ENCODE results near the gene PACS1. TPM values are rescaled to one million over a fixed set of nuclear protein-coding genes. Genes with fewer than 3 reads are reported as not detected.

The PACS1 gene
- total RNA-seq, 1 experiment from 2014 or later = 91.8 TPM

DNA sequence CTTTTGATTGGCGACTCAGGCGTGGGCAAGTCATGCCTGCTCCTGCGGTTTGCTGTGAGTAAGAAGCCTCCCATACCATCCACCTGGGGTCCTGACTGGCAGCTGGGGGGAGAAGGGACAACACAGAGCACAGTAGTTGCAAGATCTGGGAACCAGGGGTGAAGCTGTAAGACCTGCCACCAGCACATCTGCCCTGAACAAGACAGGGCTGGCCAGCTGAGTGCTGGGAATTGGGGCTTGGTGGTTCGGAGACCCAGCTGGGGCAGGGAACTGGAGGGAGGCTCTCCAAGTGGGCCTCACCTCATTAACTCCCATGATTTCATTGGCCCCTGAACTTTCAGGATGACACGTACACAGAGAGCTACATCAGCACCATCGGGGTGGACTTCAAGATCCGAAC is 201.7 kb downstream of the PACS1 start:
- Histone ChIP-seq H3K27me3 (ENCODE audit: control insufficient read depth, insufficient read depth, low read length) (no peaks in the 10 kb centered on the region), H3K4me3 (ENCODE audit: low read depth in 2 of 2, low read length in 2 of 2) (no peak overlapping the region), H3K4me1 (ENCODE audit: control insufficient read depth, insufficient read depth, low read length) (peaks cover 3% of the 10 kb centered on the region), H3K9me3 (ENCODE audit: control insufficient read depth, insufficient read depth, low read depth, low read length) (no peaks in the 10 kb centered on the region), H3K36me3 (ENCODE audit: control insufficient read depth, insufficient read depth, low read length) (peaks cover 11% of the 10 kb centered on the region; the same call in 1 of the 2 replicates), H3K27ac (ENCODE audit: low read length) (no peak overlapping the region)
- ATAC-seq = no peak
- in situ Hi-C loops (cut with HindIII; ENCODE audit: low pct_unique_long_range_greater_than_20kb, low sequenced_read_pairs) = no loop called here
- TF ChIP-seq, protein P1, sequence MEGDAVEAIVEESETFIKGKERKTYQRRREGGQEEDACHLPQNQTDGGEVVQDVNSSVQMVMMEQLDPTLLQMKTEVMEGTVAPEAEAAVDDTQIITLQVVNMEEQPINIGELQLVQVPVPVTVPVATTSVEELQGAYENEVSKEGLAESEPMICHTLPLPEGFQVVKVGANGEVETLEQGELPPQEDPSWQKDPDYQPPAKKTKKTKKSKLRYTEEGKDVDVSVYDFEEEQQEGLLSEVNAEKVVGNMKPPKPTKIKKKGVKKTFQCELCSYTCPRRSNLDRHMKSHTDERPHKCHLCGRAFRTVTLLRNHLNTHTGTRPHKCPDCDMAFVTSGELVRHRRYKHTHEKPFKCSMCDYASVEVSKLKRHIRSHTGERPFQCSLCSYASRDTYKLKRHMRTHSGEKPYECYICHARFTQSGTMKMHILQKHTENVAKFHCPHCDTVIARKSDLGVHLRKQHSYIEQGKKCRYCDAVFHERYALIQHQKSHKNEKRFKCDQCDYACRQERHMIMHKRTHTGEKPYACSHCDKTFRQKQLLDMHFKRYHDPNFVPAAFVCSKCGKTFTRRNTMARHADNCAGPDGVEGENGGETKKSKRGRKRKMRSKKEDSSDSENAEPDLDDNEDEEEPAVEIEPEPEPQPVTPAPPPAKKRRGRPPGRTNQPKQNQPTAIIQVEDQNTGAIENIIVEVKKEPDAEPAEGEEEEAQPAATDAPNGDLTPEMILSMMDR (IDR thresholded peaks at IDR 0.05) = no peak
- TF ChIP-seq, protein P2, sequence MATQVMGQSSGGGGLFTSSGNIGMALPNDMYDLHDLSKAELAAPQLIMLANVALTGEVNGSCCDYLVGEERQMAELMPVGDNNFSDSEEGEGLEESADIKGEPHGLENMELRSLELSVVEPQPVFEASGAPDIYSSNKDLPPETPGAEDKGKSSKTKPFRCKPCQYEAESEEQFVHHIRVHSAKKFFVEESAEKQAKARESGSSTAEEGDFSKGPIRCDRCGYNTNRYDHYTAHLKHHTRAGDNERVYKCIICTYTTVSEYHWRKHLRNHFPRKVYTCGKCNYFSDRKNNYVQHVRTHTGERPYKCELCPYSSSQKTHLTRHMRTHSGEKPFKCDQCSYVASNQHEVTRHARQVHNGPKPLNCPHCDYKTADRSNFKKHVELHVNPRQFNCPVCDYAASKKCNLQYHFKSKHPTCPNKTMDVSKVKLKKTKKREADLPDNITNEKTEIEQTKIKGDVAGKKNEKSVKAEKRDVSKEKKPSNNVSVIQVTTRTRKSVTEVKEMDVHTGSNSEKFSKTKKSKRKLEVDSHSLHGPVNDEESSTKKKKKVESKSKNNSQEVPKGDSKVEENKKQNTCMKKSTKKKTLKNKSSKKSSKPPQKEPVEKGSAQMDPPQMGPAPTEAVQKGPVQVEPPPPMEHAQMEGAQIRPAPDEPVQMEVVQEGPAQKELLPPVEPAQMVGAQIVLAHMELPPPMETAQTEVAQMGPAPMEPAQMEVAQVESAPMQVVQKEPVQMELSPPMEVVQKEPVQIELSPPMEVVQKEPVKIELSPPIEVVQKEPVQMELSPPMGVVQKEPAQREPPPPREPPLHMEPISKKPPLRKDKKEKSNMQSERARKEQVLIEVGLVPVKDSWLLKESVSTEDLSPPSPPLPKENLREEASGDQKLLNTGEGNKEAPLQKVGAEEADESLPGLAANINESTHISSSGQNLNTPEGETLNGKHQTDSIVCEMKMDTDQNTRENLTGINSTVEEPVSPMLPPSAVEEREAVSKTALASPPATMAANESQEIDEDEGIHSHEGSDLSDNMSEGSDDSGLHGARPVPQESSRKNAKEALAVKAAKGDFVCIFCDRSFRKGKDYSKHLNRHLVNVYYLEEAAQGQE (IDR thresholded peaks at IDR 0.05; ENCODE audit: insufficient read depth in 1 of 2, low read depth in 2 of 2, low read length in 1 of 2) = no peak
- TF ChIP-seq POLR2AphosphoS5 (IDR thresholded peaks at IDR 0.05; ENCODE audit: low read depth, low read length) (no peak), SIN3A (IDR thresholded peaks at IDR 0.05; ENCODE audit: borderline replicate concordance, insufficient read depth, low read depth, low read length) (no peak), TCF7L2 (IDR thresholded peaks at IDR 0.05; ENCODE audit: low read depth, low read length) (no peak)
- no TSS peak for BruUV-seq (replicated peaks)
- POLR2A ChIA-PET = interaction anchor here (0.6 kb wide), 1 partner anchor 14 kb away, joined by 3 read pairs; no protein-coding TSS in a partner anchor
- CTCF ChIA-PET = no interaction called here
- intact Hi-C loops (cut with micrococcal nuclease; ENCODE audit: unreplicated experiment) = no loop called here
- DNase-seq (ENCODE audit: low read depth, low spot score) = no peak

DNA sequence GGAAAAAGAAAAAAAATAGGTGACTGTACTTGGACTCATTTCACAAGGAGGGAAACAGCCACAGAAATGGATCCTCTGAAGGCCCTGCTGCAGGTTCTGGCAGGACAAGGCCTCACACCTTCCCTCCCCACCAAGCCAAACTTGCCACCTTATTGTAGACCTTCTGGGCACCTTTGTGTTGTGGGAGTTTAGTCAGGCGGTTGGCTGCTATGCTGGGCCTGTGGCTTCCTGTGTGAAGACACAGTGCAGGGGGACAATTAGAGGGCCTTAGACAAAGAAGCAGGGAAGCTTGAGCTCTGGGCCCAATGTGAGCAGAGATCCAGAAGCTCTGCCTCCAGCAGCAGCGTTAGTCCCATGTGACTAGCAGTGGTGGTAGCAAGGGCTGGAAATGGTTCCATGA is 202.5 kb downstream of the PACS1 start:
- TF ChIP-seq, protein P1 (IDR thresholded peaks at IDR 0.05) = no peak
- TF ChIP-seq TCF7L2 (IDR thresholded peaks at IDR 0.05; ENCODE audit: low read depth, low read length) (no peak), POLR2AphosphoS5 (IDR thresholded peaks at IDR 0.05; ENCODE audit: low read depth, low read length) (no peak)
- TF ChIP-seq, protein P2 (IDR thresholded peaks at IDR 0.05; ENCODE audit: insufficient read depth in 1 of 2, low read depth in 2 of 2, low read length in 1 of 2) = no peak
- no peak for DNase-seq (ENCODE audit: low read depth, low spot score)
- Histone ChIP-seq H3K4me3 (ENCODE audit: low read depth in 2 of 2, low read length in 2 of 2) (no peak overlapping the region), H3K27me3 (ENCODE audit: control insufficient read depth, insufficient read depth, low read length) (no peaks in the 10 kb centered on the region), H3K27ac (ENCODE audit: low read length) (no peak overlapping the region), H3K9me3 (ENCODE audit: control insufficient read depth, insufficient read depth, low read depth, low read length) (no peaks in the 10 kb centered on the region), H3K36me3 (ENCODE audit: control insufficient read depth, insufficient read depth, low read length) (peaks cover 11% of the 10 kb centered on the region; the same call in 1 of the 2 replicates), H3K4me1 (ENCODE audit: control insufficient read depth, insufficient read depth, low read length) (peaks cover 6% of the 10 kb centered on the region)
- no TSS peak for BruUV-seq (replicated peaks)
- intact Hi-C loops (cut with micrococcal nuclease; ENCODE audit: unreplicated experiment) (no loop called here), in situ Hi-C loops (cut with HindIII; ENCODE audit: low pct_unique_long_range_greater_than_20kb, low sequenced_read_pairs) (no loop called here)
- POLR2A ChIA-PET = no interaction called here
- ATAC-seq = no peak
- CTCF ChIA-PET = no interaction called here

All from Panc1 (cell line).